ELR (cell line): ENCODE measurements around the gene C1orf174.

Experiments
- DNase-seq: peaks from one replicate; pipeline ENCODE4 v3.0.0-alpha.2; 2015; ENCODE audit warnings: low read depth

C1orf174 gene

DNA sequence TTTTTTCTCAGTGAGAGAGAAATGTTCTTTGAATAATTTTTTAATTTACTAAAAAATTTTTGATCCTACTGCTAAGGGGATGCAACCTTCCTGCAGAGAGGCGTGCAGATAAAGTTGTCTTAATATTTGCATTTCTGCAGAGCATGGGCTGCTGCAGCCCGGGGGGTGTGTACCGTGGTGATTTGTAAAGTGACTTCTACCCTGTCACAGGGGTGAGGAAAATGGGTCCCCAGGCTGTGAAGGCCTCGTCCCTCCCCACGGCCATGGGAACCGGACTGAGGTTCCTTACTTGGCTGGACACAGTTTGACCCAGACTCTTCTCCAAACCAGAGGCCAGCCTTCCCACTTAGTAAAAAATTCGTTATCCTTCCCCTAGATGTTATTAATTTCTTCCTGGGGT, 9.5 kb upstream of the C1orf174 start:
- DNase-seq: no peak

DNA sequence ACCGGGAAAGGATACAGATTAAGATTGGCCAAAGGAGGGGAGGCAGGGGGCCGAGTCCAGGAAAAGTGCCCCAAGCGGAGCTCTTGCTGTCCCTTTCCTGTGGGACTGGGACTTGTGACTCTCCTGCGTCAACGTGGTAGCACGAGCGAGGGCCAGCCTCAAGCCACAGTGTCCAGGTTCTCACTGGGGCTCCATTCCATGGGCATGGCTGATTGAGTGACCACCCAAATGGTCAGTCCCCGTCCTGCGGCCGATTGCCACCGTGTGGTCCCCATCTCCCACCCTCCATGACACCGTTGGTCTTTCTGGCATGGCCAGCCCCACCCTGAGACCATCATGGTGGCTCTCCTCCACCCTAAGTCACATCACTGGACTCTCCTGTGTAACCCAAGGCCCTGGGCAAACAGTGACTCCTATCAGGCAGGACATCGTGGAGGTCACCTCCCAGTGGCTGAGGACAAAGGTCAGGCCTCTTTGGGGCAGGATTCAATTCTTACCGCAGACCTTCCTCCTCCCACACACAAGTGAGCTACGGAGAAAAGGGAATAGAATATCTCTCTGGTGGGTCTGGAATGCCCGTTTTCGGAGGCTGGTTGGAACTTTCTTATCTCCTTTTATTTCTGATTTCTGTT, 8.9 kb upstream of the C1orf174 start:
- no peak for DNase-seq

DNA sequence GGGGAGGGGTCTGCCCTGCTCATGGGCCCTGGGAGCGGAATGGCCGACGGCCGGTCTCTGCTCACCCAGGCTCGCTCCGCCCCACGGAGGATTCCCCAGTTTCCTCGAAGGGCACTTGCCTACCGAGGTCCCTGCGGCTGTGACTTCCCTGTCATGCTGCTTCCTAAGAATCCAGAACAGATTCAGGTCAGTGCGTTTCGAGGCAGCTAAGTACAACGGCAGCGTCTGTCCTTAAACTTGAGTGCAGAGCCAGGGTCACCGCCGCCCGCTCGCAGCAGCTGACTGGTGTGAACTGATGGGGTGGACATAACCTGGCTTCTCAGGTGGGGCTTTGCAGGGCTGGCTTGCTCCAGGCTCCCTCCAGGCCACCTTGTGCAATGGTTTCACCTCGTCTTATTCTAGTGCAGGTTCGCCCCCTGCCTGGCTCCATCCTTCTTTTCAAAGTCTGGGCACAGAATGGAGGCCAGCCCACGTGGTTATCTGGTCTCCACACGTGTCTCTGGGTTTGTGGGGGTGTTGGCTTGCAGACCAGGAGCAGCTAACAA, 7.6 kb upstream of the C1orf174 start:
- no peak for DNase-seq

DNA sequence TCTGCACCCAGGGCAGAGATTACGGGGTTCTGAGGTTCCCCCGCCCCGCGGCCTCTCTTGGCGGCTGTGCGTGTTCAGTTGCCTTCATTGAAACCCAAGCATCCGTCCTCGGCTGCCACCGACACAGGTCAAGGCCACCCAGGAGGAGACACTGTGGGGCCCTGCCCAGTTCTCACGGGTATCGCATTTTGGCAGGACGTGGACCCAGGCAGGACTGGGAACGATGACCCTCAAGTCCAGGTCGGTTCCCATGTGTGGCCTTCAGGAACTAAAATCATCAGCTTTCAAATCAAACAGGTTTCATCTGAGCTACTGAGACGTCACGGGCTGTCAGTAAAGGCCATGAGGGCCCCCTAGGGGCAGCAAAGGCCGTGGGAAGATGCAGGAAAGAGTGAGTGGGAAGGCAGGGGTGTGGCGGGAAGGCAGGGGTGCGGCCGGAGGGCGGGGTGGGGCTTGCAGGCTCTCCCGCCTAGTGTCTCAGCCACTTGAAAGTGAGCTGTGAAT, 7.0 kb upstream of the C1orf174 start:
- no peak for DNase-seq

GRCh38 chr1:3906672-3907020, 6.6 kb upstream of the C1orf174 start:
- no peak for DNase-seq

- no peak for DNase-seq
These were observed 6.0 kb upstream of the C1orf174 start for GRCh38 chr1:3905953-3906671.

DNA sequence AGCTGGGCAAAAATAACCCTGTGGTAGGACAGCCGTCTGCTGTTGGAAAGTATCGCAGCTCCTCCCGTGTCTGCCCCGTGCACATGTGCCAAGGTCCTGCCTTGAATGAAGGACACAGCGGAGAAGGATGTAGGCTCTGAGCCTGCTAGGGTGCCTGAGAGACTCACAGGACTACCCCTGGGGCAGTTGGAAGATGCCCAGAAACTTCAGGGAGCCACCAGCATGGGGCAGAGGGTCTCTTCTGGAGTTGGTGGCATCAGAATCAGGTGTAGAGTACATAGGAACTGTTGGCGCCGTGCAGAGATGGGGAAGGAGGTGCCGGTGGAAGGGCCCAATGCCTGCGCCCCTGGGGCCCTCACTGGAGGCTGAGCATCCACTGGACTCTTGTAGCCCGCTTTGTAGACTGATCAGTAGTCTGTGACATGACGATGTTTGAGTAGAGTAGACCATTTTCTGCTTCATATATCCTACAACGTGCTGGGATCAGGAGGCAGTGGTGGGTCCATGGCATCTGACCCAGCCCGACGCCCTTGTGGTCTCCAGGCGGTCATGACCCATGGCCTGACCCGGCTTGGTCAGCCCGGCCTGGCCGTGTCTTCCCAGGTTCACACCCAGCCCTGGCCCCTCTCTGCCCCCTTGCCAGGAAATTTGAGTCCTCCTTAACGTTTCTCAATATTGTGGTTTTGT, 5.3 kb upstream of the C1orf174 start:
- DNase-seq: no peak

DNA sequence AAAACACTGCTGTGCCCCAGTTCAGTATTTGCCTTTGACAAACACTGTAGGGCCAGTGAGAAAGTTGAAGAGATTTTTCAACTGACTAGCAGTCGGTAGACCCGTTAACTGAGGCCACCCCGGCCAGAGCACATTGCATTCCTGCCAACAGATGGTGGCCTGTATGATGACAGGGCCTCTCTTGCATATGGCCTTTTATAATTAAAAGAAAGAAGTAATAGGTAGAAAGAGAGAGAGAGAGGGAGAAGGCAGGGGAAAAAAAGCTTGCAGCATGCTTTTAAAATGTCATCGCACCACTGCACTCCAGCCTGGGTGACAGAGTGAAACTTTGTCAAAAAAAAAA, 4.7 kb upstream of the C1orf174 start:
- no peak for DNase-seq

DNA sequence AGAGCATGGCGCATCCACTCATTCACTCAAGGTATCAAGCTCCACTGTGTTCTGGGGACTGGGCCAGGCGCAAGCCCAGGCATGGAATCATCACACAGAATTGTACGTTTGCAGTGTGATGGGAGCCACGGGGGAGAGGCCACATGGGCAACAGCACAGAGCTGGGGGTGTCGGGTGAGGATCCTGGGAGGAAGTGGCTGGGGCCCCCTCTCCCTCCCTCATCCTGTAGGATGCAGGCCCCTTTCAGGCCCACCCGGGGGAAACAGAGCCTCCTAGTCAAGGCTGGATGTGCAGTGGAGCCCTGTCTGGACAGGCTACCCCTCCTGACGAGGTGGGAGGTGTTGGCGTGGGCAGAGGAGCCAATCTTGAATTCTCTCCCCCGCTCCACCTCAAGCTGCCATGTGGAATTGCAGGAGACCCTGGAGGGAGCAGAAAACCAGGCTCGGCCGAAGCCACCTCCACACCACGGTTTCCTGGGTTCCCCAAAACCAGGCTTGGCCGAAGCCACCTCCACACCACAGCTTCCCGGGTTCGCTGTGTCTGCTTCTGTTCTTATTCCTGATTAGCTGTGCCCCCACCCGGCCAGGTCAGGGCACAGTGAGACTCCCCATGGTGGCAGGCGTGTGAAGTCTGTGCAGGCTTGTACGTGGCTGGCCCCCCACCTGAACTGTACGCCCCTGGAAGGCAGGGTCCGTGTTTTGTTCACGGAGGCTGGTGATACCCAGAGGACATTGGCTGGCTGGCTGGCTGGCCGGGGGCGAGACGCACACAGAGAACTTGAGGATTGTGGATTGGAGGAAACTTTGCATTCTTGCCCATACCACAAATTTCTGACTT, 4.2 kb upstream of the C1orf174 start:
- DNase-seq: no peak

DNA sequence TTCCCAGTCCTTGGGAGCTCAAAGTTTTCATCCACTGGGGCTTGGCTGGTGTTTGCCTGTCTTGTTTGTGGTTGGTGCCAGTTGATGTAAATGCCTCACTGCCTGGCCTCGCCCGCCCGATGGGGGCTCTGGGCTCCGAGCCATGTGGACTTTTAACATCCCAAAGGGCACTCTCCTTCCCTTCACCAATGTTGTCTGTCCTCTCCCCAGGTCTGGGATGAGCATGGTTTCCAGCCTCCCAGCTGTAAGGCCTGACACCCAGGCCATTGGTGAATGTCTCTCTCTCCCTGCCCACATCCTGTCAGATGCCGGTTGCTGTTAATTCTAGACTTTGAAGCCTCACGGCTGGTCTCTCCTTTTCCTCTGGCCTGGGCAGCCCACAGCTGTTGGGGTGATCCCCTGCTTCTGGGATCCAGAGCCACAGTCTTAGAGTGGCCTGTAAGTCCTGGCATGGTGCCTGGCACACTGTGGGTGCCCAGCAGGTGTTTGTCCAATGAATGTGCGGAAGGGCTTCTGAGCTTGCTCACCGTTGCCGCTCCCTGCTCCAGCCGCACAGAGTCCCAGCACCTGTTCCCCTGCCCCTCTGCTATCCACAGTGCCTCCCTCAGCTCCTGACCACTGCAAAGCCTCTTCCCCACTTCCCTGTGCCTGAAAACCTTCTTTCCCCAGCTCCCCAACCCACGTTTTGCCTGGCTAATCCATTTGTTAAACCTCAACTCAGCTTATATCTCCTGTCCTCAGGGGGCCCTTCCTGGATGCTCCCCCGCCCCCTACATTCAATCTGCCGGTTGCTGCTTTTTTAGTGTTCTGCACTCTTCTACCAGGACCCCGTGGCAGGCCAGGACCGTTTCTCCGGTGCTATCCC, 3.3 kb upstream of the C1orf174 start:
- DNase-seq: no peak

DNA sequence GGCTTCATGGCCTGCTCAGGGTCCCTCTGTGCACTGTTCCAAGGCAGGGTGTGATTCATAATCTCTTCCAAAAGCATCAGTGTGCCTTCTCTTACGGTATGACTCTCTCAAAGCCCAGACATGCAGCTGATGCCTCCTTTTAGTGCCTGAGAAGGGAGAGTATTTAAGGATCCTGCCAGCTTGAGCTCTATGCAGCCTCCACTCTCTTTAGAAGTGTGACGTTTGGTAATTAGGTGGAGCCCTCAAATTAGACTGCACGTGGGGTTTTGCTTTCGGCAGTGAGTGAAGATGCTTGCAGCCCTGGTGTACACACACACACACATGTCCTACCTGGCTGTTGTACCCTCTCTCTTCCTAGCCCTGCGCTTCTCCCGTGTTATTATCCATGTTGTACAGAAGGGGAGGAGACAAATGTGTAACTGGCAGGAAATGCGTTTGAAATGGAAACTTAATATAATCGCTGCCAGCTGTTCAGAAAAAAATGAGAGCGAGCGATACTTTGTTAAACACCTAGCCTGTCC, 2.6 kb upstream of the C1orf174 start:
- no peak for DNase-seq

- no peak for DNase-seq
These were observed 2.0 kb upstream of the C1orf174 start for GRCh38 chr1:3902111-3902511.

DNA sequence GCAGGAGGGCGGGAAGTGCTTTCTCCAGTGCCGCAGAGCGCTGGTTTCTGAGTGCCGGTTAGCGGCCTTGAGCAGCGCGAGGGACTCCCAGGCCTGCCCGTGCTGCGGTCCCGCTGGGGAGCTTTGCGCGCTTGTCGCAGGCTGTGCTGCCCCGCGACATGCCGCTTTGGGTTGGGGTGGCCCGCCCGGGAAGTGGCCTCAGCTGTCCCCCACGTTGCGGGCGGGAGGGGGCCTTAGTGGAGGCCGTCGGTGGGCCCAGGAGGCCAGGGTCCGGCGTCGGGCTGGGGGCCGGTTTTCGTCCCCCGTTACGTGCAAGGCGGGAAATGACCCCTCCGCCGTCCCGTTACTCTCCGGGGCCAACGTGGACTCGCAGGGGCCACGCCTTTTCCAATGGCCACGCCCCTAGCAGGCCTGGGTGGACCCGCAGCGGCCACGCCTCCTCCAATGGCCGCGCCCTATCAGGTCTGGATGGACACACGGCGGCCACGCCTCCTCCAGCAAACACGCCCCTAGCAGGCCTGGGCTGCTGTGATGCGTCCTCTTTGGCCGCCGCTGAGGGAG, 977 bp upstream of the C1orf174 start:
- peak; percentile 94 for DNase-seq

DNA sequence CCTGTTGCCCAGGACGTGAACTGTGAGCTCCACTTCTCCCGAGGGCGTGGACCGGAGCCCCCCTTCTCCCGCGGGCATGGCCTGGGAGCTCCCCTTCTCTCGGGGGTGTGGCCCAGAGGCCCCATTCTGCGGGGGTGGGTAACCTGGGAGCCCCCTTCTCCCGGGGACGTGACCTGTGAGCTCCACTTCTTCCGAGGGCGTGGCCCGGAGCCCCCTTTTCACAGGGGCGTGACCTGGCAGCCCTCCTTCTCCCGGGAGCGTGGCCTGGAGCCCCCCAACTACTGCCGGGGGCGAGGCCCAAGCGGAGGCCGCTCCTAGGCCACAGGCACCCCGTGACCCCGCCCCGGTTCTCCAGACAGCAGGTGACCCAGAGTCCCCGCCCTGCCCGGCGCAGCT, 320 bp downstream of the C1orf174 start:
- DNase-seq: no peak

DNA sequence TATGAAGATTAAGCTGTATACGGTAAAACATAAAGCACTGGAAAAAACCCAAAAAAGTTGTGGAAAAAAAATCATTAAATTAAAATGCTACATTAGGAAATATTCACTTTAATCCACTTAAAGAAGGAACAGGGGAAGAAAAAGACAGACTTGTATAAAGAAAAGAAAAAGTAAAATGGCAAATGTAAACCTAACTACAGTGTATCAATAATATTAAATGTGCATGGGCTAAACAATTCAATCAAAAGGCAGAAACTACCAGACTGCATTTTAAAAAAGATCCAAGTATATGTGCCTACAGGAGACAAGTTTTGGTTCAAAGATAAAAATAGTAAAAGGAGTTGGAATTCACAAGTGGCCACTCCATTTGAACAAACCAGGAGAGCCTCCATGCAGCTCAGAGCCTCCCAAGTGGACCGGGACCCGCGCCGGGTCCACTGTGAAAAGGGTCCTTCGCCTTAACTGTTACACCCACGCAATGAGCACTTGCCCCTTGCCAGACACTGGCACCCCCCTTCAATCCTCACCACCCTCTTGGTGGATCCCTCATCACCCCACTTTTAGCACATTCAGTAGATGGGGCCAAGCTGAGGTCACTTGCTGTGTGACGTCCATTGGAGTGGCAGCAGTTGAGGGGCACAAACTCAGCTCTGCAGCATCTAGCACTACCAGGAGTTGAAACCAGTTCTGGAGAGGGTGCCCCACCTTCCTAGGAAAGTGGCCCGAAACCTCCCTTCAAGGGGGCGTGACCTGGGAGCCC, 898 bp downstream of the C1orf174 start:
- DNase-seq: peak; percentile 50

GRCh38 chr1:3898475-3898735, 1.7 kb downstream of the C1orf174 start:
- DNase-seq: no peak

- DNase-seq: no peak
These were observed 3.6 kb downstream of the C1orf174 start for GRCh38 chr1:3896396-3897000.

GRCh38 chr1:3895951-3896325, 4.1 kb downstream of the C1orf174 start:
- no peak for DNase-seq

GRCh38 chr1:3895279-3895950, 4.7 kb downstream of the C1orf174 start:
- DNase-seq: no peak
